HuH-7.5 (cell line): Measurements from ENCODE around the gene OR2A2.
A peak's percentile ranks its signal among the peaks of the same experiment; 100 is the strongest.
"Not testable (repeated sequence)": the region's sequence is repeated elsewhere in the genome, so short reads cannot be mapped to it uniquely, and the experiment has no call there.

ENCODE experiments used
- DNase-seq: peaks from one replicate; pipeline ENCODE4 v3.0.0; 2011; ENCODE audit warnings: low spot score

Gene OR2A2, protein sequence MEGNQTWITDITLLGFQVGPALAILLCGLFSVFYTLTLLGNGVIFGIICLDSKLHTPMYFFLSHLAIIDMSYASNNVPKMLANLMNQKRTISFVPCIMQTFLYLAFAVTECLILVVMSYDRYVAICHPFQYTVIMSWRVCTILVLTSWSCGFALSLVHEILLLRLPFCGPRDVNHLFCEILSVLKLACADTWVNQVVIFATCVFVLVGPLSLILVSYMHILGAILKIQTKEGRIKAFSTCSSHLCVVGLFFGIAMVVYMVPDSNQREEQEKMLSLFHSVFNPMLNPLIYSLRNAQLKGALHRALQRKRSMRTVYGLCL

DNA sequence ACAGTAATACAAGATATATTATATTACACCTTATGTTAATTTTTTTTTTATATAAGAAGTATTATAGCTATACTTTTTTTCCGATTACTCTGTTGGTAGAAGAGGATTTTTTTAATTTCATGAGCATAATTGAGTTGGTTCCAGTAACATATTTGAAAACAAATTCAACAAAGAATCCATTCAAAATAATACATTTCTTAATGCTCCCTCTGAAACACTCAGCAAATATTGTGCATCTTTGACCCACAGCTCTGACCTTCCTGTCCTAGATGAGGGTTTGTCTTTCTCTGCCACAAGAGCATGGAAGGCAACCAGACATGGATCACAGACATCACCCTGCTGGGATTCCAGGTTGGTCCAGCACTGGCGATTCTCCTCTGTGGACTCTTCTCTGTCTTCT is at the start of gene OR2A2:
TSS of gene OR2A2 (plus strand) at position 301 of the 400 bp plus-strand sequence. CDS start at position 301, 0 bp downstream.
- no peak for DNase-seq

DNA sequence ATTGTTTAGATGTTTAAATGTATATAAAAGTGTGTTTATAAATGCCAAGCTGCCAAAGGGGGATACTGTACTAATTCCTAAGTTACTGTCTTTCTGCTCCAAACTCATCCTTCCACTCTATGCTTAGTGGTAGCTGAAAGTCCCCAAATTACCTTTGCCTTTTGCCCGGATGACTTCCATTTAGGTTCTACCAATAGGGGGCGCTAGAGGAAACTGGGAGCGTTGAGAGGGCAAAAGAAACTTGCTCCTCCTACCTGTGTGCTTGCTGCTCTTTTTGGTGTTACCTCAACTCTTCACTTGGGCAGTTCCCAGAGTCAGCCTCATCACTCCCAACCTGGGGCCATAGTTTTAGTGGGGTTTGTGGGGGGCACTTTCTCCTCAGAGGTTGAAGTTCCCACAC is 45.7 kb upstream of the OR2A2 start:
- DNase-seq = no peak

DNA sequence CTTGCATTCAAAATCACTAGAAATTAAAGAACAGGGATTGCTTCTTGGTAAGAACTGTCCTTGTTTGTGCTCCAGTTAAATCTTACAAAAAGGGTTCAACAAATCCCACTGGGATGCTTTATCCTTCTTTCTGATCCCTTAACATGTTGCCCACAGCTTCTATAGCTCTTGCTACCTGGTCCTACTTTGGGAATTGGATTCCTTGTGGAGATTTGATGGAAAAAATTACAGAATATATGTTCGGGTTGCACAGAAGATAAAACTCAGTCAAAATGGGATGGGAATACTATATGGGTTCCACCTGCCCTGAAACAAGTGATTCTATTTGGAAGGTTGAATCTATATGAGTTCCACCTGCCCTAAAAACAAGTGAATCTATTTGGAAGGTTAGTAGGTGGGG is 39.9 kb upstream of the OR2A2 start, which contains the start of gene OR2A25:
TSS of gene OR2A25 (plus strand) at position 301 of the 400 bp plus-strand sequence. CDS start 4,409 bp downstream, outside the sequence.
- DNase-seq = no peak

DNA sequence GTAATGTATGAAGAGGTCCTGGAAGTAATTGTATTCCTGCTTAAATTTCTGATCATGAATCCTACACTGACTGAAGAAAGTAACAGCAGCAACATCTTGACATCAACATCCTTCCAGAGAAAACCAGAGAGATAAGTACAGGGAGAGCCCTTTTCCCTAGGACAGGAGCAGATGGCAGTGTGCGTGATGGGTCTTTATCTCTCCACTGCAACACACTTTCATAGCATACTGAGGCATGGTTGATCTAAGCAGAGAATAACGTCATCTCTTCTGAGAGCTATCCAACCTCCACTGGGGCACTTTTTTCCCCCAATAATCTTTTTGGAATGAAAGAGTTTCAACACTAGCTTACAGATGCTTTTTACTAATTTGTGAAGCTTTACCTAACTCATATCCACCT is 39.4 kb upstream of the OR2A2 start:
- DNase-seq = no peak

DNA sequence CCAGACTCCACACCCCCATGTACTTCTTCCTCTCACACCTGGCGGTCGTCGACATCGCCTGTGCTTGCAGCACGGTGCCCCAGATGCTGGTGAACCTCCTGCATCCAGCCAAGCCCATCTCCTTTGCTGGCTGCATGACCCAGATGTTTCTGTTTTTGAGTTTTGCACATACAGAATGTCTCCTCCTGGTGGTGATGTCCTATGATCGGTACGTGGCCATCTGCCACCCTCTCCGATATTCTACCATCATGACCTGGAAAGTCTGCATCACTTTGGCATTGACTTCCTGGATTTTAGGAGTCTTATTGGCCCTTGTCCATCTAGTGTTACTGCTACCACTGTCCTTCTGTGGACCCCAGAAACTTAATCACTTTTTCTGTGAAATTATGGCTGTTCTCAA is 35.0 kb upstream of the OR2A2 start:
- no peak for DNase-seq

DNA sequence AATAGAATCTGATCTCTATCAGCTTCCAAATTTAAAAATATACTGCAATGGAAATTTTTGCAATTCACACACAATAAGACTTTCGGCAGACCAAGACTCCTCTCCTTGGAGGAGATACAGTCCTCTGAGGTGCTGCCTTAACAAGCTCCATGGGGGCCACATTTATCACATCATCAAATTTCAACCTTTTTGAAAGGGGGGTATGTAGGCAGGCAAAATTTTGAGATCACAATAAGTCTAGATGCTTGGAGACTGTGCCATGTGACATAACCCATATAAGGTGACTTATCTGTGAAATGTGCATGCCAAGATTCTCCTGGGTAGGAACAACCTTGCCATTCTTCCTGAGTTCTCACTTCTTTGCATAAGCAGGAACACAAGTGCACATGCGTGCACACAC is 23.4 kb upstream of the OR2A2 start, which contains the start of gene OR2A12:
TSS of gene OR2A12 (plus strand) at position 301 of the 400 bp plus-strand sequence. CDS start 8,830 bp downstream, outside the sequence.
- DNase-seq = no peak

DNA sequence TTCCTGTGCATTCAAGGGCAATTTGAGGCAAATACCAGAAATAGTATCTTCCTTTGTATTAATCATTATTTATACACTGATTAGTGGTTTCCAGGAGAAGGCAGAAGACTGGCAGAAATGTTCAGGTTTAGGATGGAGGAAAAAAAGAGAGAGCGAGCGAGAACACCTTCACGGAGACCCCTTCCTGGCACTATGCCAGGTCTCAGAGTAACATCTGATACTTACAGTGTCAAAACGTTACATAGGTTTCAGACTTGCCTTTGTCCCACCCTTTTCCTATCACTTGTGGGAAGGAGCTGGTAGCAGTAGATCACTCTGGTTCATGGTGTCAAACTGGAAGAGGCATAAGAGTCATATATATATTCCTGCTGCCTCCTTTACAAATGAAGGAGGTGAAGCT is 22.7 kb upstream of the OR2A2 start:
- DNase-seq = no peak

DNA sequence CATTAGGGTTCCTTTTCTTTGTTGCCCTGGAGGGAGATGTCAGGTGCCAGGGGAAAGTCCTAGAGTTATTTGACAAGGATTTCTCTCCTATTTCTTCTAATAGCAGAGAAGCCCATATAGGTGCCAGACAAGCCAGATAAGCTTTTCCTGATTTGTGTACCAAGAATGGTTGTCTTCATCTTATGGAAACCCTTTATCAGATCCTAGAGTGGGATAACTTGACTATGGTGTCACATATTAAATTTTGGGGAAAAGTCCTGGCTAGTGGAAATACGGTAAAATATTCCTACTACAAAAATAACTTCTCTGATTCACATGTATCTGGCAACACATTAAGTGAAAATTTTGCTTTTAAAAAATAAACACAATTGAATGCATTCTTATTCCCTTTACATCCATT is 22.2 kb upstream of the OR2A2 start:
- no peak for DNase-seq

DNA sequence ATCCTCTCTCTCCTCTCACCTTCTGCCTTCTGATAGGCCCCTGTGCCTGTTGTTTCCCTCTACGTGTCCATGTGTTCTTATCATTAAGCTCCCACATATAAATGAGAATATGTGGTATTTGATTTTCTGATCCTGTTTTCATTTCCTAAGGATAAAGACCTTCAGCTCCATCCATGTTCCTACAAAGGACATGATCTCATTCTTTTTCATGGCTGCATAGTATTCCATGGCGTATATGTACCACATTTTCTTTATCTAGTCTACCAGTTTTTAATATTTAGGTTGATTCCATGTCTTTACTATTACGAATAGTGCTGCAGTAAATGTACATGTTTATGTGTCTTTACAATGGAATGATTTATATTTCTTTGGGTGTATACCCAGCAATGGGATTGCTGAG is 18.7 kb upstream of the OR2A2 start:
- no peak for DNase-seq

DNA sequence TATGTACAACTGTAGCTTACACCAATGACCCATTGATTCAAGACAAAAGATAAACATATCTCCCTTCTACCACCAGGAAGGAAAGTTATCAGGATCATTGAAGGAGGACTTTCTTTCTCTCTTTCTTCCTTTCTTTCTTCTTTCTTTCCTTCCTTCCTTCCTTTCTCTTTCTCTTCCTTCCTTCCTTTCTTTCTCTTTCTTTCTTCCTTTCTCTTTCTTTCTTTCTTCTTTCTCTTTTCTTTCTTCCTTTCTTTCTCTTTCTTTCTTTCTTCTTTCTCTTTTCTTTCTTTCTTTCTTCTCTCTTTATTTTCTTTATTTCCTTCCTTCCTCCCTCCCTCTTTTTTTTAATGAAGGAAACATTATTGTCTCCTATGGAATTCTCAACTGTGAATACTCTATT is 10.6 kb upstream of the OR2A2 start:
- DNase-seq = no peak

DNA sequence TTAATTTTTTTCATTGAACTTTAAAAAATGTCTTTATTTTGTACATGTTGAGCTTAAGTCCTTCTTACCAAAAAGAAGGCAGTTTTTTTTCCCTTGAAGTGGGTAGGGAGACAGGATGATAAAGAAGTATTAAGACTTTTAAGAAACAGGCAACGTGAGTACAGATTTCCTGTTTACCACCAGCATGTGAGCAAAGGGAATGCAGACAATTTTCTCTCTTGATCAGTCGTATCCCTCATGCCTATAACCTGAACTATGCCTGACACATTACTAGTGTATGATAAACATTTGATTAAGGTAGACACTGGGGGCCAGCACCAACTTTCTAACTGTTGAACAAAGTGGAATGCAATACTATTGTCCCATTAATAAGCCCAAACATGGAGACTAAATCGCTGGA is 8.8 kb upstream of the OR2A2 start:
- no peak for DNase-seq

DNA sequence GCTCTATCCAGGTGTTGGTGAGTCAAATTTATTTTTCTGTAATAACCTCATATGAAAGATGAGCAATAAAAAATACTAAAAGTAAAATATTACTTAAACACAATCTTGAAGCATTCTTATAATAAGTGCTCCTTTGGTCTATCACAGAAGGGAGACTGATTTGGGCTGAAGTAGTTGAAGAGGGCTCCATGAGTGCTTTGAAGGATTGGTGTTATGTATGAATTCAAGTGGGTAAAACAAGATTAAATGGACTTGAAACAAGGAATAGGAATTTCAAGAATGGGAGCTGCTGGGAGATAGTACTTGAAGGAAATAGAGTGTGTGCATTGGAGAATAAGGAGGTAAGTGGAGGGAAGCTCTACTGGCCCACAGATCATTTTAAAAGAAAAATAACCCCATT is 7.3 kb upstream of the OR2A2 start:
- DNase-seq = no peak

DNA sequence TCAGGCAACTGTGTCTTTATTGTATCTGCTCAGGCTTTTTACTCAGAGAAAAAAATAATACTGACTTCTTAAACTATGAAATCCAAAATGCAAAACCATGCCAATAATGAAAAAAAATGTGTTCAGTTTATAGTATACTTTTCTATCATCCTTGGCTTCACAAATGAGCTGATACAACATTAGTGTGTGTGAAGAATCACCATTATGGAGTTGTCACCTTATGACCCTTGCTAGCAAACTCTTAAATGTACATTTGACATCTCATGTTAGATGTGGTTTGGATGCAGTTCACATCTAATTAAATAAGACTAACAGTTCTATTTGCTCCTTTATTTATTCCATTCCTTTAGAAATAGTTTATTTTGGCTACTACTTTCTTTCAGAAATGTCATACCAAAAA is 4.2 kb upstream of the OR2A2 start:
- no peak for DNase-seq

DNA sequence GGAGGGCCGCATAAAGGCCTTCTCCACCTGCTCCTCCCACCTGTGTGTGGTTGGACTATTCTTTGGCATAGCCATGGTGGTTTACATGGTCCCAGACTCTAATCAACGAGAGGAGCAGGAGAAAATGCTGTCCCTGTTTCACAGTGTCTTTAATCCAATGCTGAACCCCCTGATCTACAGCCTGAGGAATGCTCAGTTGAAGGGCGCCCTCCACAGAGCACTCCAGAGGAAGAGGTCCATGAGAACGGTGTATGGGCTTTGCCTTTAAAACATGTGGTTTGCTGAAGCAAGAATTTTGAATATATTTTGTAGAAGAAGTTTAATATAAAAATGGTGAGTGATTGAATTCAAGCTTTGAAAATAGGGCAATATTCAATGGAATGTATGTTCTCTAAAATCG is 889 bp downstream of the OR2A2 start:
- DNase-seq = no peak

DNA sequence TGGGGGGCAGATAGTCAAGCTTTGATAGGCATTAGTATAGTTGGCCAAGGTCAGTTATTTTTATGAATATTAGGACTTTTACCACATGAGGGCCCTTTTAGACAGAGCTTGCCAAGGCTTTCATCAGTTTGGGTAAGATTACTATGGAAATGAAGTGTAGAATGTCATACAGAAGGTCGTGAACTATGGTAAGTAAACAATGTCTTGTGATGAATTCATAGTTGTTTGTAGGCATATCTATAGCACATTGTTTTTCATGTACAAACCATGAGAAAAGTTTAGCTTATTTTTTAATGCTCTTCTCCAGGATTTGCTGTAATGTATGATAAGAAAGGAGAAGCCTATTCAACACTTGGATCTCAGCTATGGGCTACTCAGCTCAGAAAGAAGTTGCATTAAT is 4.3 kb downstream of the OR2A2 start:
- DNase-seq = no peak

DNA sequence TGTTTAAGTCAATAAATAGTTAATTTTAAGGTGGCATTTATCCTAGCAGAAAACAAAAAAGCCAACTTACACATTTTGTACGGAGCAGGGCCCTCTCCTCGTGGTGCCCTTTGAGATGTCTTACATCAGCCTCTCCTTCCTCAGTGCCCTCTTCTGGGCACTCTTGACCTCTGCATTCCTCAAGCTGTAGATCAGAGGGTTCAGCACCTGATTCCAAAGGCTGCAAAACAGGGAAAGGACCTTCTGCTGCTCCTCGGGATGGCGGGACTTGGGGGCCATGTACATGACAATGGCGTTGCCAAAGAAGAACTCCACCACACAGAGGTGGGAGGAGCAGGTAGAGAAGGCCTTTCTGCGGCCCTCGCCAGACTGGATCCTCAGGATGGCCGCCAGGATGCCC is 9.0 kb downstream of the OR2A2 start:
- DNase-seq = no peak

DNA sequence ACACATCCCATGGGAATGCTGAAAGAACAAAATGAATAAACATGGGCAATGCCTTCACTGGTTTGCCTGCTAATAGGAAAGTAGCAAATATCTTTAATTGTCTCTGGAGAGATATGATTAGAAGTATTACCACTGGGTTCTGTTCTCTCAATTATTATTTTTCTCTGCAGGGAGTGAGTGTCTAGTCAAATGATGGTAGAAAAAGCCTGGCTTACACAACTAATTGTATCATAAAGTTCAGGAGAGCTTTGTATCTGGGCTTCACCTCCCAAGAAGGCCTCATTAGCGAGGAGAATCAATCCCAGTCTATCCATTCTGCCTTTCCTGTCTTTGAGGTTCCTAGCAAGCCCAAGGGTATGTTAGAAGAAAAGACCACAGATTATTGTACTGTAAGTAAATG is 13.5 kb downstream of the OR2A2 start, which contains the start of gene OR2A14:
TSS of gene OR2A14 (plus strand) at position 301 of the 400 bp plus-strand sequence. CDS start 5,937 bp downstream, outside the sequence.
- no peak for DNase-seq

DNA sequence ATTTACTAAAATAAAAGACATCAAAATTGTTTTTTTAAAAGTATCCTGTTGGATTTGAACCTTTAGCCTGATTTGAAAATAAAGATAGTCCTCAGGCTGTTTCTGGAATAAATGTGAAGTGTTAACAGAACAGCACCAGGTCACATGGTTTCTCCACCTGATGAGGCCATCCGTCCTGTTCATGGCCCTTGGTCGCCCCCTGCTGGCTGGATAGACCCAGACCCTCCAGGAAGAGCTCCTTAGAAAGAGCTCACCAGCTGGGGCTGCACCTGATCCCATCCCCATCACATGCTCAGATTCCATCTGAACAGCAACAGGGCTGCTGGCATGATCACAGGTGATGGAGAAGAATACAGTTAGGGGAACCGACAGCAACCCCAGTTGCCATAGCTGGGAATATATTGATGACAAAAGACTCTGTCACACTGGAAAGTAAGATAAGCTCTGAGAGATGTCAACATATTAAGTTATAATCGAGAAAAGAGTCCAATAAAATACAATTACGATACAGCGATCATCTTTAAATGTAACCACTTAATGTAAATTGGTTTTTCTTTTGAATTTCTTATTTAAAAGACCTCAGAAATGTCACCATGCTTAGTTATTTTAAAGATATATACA is 18.4 kb downstream of the OR2A2 start:
- DNase-seq = peak; percentile 60

DNA sequence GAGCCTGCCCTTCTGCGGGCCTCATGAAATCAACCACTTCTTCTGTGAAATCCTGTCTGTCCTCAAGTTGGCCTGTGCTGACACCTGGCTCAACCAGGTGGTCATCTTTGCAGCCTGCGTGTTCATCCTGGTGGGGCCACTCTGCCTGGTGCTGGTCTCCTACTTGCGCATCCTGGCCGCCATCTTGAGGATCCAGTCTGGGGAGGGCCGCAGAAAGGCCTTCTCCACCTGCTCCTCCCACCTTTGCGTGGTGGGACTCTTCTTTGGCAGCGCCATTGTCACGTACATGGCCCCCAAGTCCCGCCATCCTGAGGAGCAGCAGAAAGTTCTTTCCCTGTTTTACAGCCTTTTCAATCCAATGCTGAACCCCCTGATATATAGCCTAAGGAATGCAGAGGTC is 20.2 kb downstream of the OR2A2 start:
- not testable (repeated sequence) for DNase-seq

DNA sequence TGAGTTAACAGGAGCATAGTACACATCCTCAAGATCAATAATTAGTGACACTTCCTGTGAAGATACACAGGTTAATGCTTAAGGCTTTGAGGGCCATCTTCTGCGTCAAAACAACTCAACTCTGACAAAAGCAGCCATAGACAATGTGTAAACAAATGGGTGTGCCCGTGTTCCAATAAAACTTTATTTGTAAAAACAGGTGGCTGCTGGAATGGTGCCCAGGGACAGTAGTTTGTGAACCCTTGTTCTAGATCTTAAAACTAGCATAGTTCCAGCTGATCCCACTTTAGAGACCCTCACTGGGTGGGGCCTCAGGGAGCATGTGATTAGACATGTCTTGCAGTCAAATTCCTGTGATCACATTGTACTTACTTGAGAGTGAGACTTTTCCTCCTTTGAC is 21.3 kb downstream of the OR2A2 start:
- no peak for DNase-seq

DNA sequence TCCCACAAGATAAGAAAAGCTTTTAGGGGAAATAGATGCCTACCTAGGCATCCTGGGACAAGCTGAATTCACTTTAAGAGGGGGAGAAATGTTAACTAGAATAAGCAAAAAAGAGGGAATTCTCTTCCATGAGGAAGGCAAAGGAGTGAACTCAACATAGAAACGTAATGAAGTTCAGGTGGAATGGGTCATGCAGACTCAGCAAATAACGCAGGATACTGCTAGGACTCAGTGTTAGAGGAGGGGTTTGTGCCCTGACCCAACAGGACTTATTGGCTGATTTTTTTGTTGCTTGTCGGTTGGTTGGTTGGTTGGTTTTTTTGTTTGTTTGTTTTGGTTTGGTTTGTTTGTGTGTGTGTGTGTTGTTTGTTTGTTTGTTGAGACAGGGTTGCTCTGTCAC is 22.9 kb downstream of the OR2A2 start:
- DNase-seq = no peak

DNA sequence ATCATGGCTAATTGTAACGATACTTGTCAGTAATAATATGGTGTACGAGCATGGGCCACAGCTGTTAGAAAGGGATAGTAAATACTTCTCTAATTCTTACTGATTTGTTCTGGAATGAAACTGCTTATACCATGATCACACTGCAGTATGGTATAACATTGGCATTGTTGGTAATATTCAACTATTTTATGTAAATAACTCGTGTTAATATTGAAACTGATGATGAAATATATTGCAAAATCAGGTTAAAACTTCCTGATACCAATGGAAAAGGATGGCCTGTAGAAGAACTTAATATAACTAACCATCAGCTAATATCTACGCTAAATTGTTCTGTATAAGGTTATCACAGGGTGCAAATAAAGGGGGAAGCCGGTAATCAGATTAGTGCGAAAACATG is 23.9 kb downstream of the OR2A2 start:
- no peak for DNase-seq

DNA sequence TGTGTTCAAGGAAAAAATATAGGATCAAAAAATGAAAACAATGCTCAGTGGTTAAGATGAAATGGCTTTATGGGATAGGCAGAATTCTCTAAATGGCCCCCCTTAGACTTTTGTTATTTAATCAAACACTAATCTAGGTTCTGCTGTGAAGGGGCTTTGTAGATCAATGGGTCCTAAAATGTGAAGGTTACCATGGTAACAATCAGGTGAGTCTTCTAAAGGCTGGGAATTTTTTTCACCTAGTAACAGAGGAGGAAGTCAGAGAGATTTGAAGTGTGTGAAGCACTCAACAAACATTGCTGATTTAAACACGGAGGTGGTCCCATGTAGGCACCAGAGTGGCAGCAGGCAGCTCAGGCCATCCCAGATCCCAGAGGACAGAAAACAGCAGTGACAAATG is 24.7 kb downstream of the OR2A2 start:
- no peak for DNase-seq

DNA sequence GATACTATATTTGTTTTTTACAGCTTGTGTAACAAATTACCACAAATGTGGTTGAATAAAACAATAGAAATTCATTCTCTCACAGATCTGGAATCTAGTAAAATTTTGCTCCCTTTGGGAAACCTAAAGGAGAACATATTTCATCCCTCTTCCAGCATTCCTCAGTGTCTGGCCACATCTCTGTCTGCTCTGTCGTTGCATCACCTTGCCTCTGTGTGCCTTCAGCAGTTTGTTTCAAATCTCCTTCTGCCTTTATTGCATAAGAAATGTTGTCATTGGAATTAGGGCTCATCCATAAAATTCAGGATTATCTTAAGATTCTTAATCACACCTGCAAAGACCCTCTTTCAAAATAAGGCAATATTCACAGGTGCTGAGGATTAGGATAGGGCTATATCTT is 28.1 kb downstream of the OR2A2 start:
- no peak for DNase-seq
